GM18909 (cell line): ENCODE results near the gene PFDN6.

ENCODE experiments used
- ATAC-seq: cut with Tn5 transposase; IDR thresholded peaks from one replicate; pipeline ENCODE4 v1.9.1; 2021; ENCODE audit warnings: mild to moderate bottlenecking; ENCODE audit not compliant: unreplicated experiment, poor library complexity

Gene PFDN6

GRCh38 chr6:33314943-33315792, 25.8 kb downstream of the PFDN6 start:
- no peak for ATAC-seq

DNA sequence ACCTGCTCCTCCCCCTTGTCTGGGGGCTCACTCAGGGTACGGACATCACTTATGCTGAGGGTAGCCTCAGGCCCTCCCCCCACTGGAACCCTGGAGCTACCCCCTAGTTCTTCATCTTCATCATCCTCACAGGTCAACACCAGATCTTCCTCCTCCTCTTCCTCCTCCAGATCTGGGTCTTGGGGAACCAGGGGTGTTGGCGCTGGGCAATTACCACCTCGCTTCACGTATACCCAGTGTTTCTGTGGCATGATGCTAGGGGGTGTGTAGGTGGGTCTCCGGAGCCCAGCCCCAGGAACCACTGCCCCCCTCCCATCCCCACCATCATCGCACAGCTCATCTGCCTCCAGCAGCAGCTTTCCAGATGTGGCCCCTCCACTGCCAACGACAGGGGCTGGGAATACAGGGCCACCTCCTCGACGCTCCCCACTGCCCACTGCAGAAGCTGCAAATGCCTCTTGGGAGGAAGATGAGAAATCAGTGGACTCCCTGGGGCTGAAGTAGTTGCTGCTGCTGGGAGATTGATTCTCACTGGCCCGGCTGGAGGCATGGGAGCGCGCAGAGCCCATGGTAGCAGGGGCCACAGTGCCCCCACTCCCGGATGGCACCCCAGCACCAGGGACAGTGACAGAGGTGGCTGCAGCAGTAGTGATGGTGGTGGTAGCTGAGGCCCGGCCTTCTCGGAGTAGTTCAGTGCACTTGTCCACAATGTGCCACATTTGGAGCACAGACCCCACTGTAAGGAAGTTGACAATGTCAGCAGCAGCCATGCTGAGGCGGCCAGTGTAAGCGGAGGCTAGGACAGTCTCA, 26.6 kb downstream of the PFDN6 start:
- no peak for ATAC-seq

DNA sequence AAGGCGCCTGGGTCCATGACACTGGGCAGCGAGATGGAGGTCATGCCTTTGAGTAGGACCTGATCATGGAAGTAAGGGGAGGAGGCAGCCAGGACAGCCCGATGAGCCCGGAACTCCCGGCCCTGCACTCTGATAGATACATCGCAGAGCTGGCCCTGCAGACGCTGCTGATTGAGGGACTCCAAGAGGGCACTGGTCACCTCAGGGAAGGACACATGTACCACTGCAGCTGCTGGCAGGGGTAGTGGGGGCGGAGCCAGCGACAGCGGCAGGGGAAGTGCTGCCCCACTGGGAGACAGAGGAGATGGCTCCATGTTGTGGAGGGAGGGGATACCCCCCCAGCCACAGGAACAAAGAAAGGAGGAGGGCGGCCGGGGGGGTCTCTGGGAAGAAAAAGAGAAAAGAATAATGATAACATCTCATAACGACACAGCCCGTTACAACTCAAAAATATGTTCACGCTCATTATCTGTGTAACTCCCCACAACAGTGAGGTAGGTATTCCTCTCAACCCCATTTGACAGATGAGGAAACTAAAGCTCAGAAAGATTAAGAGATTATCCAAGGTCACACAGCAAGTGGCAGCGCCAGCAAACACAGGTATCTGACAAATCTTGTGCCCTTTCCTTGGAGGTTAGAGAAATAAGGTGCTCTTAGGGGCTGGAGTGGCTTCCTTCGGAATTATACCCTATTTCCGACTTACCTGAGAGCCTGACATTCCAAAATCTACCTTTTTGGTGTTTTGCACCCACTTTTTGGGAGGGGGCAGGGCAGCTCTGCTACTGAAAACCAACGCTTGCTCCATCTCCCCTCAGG, 27.4 kb downstream of the PFDN6 start:
- no peak for ATAC-seq

- no peak for ATAC-seq
Measured at GRCh38 chr6:33317419-33317668, 27.9 kb downstream of the PFDN6 start.

DNA sequence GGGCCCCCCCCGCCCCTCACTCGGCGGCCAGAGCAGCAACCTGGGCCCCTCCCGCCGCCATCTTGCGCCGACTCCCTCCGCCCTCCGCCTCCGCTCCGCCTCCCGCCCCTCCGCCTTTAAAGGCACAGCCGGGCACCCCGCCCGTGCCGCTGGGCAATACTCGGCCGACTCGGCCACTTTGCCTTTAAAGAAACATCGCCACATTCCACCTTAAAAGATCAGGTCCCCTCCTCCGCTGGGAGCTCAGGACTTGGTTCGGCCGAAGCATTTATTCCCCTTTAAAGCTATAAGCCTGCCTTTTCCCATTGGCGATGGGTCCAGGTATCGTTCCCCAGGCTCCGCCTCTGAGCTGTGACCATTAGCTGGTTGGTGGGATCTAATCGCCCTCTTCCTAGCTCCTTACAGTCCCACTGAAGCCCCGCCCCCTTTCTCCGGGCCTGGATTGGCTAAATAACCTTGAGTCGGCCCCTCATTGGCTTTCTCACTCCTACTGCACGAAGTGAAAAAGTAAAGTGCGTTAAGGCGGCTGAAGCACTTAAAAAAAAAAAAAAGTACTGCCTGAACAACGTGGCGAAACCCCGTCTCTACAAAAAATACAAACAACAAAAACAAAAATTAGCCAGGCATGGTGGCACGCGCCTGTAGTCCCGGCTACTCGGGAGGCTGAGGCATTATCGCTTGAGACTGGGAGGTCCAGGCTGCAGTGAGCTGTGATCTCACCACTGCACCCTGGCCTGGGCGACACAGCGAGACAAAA, 28.4 kb downstream of the PFDN6 start, which contains the start of gene ZBTB22:
ZBTB22 (minus strand) TSS at position 76 of the 757 bp plus-strand sequence. CDS start 828 bp downstream, outside the sequence.
- peak; percentile 55 for ATAC-seq

GRCh38 chr6:33318426-33319073, 29.1 kb downstream of the PFDN6 start:
- no peak for ATAC-seq

DNA sequence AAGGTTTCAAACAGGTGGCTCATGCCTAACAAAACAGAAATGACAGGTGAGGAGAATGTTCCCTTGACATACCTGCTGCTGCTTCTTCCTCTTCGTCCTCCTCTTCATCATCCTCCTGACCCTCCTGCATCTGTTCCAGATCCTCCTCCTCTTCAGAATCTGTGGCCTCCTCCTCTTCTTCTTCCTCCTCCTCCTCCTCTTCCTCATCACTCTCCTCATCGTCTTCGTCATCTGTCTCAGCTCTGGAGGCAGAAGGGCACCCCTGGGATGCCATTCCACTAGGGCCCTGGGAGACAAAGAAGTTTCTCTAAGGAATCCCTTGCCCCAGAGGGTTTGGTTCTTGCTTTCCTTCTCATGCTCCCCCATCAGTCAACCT, 30.5 kb downstream of the PFDN6 start:
- no peak for ATAC-seq

GRCh38 chr6:33320315-33321181, 31.1 kb downstream of the PFDN6 start:
- ATAC-seq = no peak

GRCh38 chr6:33321227-33321626, 31.8 kb downstream of the PFDN6 start:
- no peak for ATAC-seq

- ATAC-seq = peak; percentile 6
Measured at GRCh38 chr6:33323623-33323948, 34.2 kb downstream of the PFDN6 start.

DNA sequence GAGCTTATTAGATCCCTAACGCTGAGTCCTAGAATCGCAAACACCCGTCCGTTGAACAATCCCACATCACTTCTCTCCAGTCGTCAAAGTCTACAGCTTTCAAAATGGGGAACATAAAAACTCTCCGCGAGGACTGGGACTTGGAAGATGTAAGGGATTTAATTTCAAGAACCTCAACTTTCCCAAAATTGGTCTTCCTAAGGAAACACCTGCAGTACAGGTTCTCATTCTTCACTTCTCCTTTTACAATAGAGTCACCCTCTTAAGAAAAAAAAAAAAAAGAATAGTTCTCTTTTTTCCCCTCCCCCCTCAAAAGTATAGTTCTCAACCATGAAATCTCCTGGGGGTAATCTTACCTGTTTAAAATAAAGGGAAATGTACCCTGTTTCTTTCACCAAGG, 34.7 kb downstream of the PFDN6 start:
- ATAC-seq = no peak

DNA sequence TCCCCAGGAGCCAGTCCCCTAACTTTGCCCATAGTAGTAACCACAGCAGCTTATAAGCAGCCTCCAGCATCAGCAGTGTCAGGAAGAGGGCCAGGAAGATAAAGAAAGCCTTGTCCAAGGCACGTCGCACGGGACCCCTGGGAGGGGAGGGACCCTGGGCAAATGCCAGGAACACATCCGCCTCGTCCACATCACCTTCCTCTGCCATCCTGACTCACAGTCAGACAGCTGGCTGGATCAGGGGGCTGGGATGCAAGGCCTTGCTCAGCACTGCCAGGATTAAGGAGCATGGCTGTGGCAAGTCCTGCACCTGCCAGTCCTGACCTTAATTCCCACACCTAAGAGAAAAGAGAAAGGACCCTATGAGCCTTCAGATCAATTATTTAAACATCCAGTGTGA, 39.7 kb downstream of the PFDN6 start:
- ATAC-seq = no peak

GRCh38 chr6:33330736-33331135, 41.3 kb downstream of the PFDN6 start:
- no peak for ATAC-seq

GRCh38 chr6:33333666-33334065, 44.3 kb downstream of the PFDN6 start:
- ATAC-seq = no peak

GRCh38 chr6:33335916-33336315, 46.5 kb downstream of the PFDN6 start:
- ATAC-seq = no peak

- no peak for ATAC-seq
Measured at GRCh38 chr6:33336495-33336894, 47.1 kb downstream of the PFDN6 start.

GRCh38 chr6:33339193-33339592, 49.8 kb downstream of the PFDN6 start:
- no peak for ATAC-seq
